K562 (cell line): Measurements from ENCODE around the gene ZMIZ1. TPM values are rescaled to one million over a fixed set of nuclear protein-coding genes. Genes with fewer than 3 reads are reported as not detected.
A peak's percentile ranks its signal among the peaks of the same experiment; 100 is the strongest.

Experiments
- ATAC-seq: fragments of 200-7000 bp; cut with Tn5 transposase; 3 replicates; pipeline ENCODE4 v1.9.1; 2020; ENCODE audit warnings: moderate library complexity
- BruUV-seq: library from RNA; stranded (reverse); fragments of 400-500 nt; replicated peaks from 2 replicates; lab custom pipeline; 2021; lab: Mats Ljungman, UMichigan
- CTCF ChIA-PET: fragments of 300-600 bp; formaldehyde crosslinking; extraction: SDS; loops from one replicate; lab custom pipeline; 2021; ENCODE audit warnings: low intra/inter-chr PET ratio; lab: Yijun Ruan, JAX
- POLR2A ChIA-PET: fragments of 300-600, 350-650 bp; sonication (Branson Sonifier 250); formaldehyde crosslinking; extraction: SDS; loops from one replicate; lab custom pipeline; 2021; ENCODE audit warnings: antibody characterized with exemption, inconsistent platforms; lab: Yijun Ruan, JAX
- DNase-seq, 4 experiments: peaks; one replicate each; pipeline versions ENCODE4 v3.0.0 to v3.0.0-alpha.2; 2011 to 2018; ENCODE audit warnings: low spot score in 3 of 4, mixed read lengths in 3 of 4; ENCODE audit errors: extremely low read depth in 1 of 4
- FAIRE-seq: peaks from 2 replicates; lab custom pipeline; 2011; peaks lifted over from hg19 to GRCh38; lab: Jason Lieb, UNC
- H2AFZ ChIP-seq: 2 replicates; pipeline ENCODE4 v1.6.0; 2011; ENCODE audit warnings: low read depth, low read length, control low read depth, inconsistent platforms
- H3K27ac ChIP-seq: fragments of 200-600 bp; 3 replicates; pipeline ENCODE4 v1.8.0; 2011; ENCODE audit warnings: low read depth, mild to moderate bottlenecking, control low read depth, inconsistent platforms, low read length, moderate library complexity, mixed read lengths; ENCODE audit errors: extremely low read depth
- H3K27me3 ChIP-seq, 2 experiments: fragments of 300-600 bp in 1 of 2; 2 replicates in 1 of 2; 3 replicates in 1 of 2; pipeline versions ENCODE4 v1.6.0 to v1.8.0; 2011; ENCODE audit warnings: inconsistent platforms in 2 of 2, low read length in 2 of 2, mild to moderate bottlenecking in 1 of 2, mixed read lengths in 1 of 2, moderate library complexity in 1 of 2; ENCODE audit not compliant: control insufficient read depth in 2 of 2, insufficient read depth in 2 of 2
- H3K36me3 ChIP-seq: fragments of 300-600 bp; 3 replicates; pipeline ENCODE4 v1.8.0; 2011; ENCODE audit warnings: mild to moderate bottlenecking, low read length, inconsistent platforms; ENCODE audit not compliant: control insufficient read depth, insufficient read depth
- H3K4me1 ChIP-seq, 2 experiments: fragments of 200-600 bp in 1 of 2; replicated peaks in 1 of 2; 2 replicates in 1 of 2; 3 replicates in 1 of 2; pipeline versions ENCODE4 v1.5.1 to v1.8.0; 2011; ENCODE audit warnings: inconsistent platforms in 2 of 2, low read length in 2 of 2, mild to moderate bottlenecking in 1 of 2, mixed read lengths in 1 of 2, moderate library complexity in 1 of 2; ENCODE audit not compliant: control insufficient read depth in 2 of 2, insufficient read depth in 2 of 2
- H3K4me2 ChIP-seq: 2 replicates; pipeline ENCODE4 v1.6.1; 2011; ENCODE audit warnings: low read length, control low read depth, inconsistent platforms, mixed read lengths; ENCODE audit not compliant: insufficient read depth
- H3K4me3 ChIP-seq: fragments of 200-600 bp; sonication (generic), shearing (Covaris generic); 2 replicates; pipeline ENCODE4 v1.5.1; 2016; ENCODE audit warnings: control low read depth, inconsistent platforms
- H3K79me2 ChIP-seq: fragments of 200-600 bp; 3 replicates; pipeline ENCODE4 v1.8.0; 2011; ENCODE audit warnings: low read length, inconsistent platforms; ENCODE audit not compliant: control insufficient read depth, insufficient read depth
- H3K9ac ChIP-seq, 2 experiments: 2 replicates each; pipeline versions ENCODE4 v1.6.0 to v1.6.1; 2011; ENCODE audit warnings: low read depth in 2 of 2, low read length in 2 of 2, control low read depth in 1 of 2, inconsistent platforms in 1 of 2, mild to moderate bottlenecking in 1 of 2, mixed read lengths in 1 of 2; ENCODE audit not compliant: insufficient read depth in 1 of 2
- H3K9me1 ChIP-seq: one replicate; pipeline ENCODE4 v1.6.0; 2011; ENCODE audit warnings: inconsistent platforms, mild to moderate bottlenecking, low read length, moderate library complexity; ENCODE audit not compliant: control insufficient read depth, insufficient read depth
- H3K9me3 ChIP-seq: replicated peaks from 2 replicates; pipeline ENCODE4 v1.5.1; 2011; ENCODE audit warnings: low read depth, low read length, inconsistent platforms; ENCODE audit not compliant: control insufficient read depth, insufficient read depth
- H4K20me1 ChIP-seq: replicated peaks from 2 replicates; pipeline ENCODE4 v1.6.1; 2011; ENCODE audit warnings: low read length, inconsistent platforms, mixed read lengths; ENCODE audit not compliant: control insufficient read depth, insufficient read depth
- ARID1B ChIP-seq: fragments of 450-650 bp; IDR thresholded peaks from 2 replicates; pipeline ENCODE4 v1.6.1; 2016; ENCODE audit warnings: antibody characterized with exemption, mild to moderate bottlenecking, inconsistent platforms
- ARNT ChIP-seq, 2 experiments: fragments of 450-650 bp; IDR thresholded peaks; 2 replicates each; pipeline ENCODE4 v1.6.1; 2016; ENCODE audit warnings: mild to moderate bottlenecking in 1 of 2
- ATF7 ChIP-seq: fragments of 450-650 bp; IDR thresholded peaks from 2 replicates; pipeline ENCODE4 v1.7.1; 2014; ENCODE audit warnings: mild to moderate bottlenecking, moderate library complexity
- CC2D1A ChIP-seq: fragments of 450-650 bp; IDR thresholded peaks from 2 replicates; pipeline ENCODE4 v1.6.1; 2017; ENCODE audit warnings: mild to moderate bottlenecking
- CTBP1 ChIP-seq: fragments of 450-650 bp; IDR thresholded peaks from 2 replicates; pipeline ENCODE4 v1.6.1; 2016; ENCODE audit warnings: borderline replicate concordance
- FOXP1 ChIP-seq: sonication (generic); formaldehyde crosslinking; IDR thresholded peaks from 2 replicates; pipeline ENCODE4 v1.8.0; 2022; ENCODE audit warnings: mild to moderate bottlenecking, missing genetic modification reagents
- KLF1 ChIP-seq: fragments of 450-650 bp; IDR thresholded peaks from 2 replicates; pipeline ENCODE4 v1.6.1; 2016; ENCODE audit warnings: missing genetic modification characterization, missing compliant biosample characterization
- MAFG ChIP-seq: fragments of 450-650 bp; conservative IDR thresholded peaks from 2 replicates; pipeline ENCODE4 v1.6.1; 2016; ENCODE audit warnings: missing genetic modification characterization, missing compliant biosample characterization
- SMARCE1 ChIP-seq: fragments of 450-650 bp; IDR thresholded peaks from 2 replicates; pipeline ENCODE4 v1.7.1; 2016; ENCODE audit warnings: mild to moderate bottlenecking
- SREBF2 ChIP-seq: sonication (generic); formaldehyde crosslinking; IDR thresholded peaks from 2 replicates; pipeline ENCODE4 v1.4.0; 2020; ENCODE audit warnings: mild to moderate bottlenecking, missing genetic modification reagents
- ZC3H8 ChIP-seq: fragments of 450-650 bp; IDR thresholded peaks from 2 replicates; pipeline ENCODE4 v1.6.1; 2017
- ZNF23 ChIP-seq: fragments of 250-450 bp; sonication (Bioruptor Pico); IDR thresholded peaks from 2 replicates; pipeline ENCODE4 v1.4.0; 2020; ENCODE audit warnings: mild to moderate bottlenecking
- ZNF263 ChIP-seq: sonication (generic); formaldehyde crosslinking; IDR thresholded peaks from 2 replicates; pipeline ENCODE4 v1.8.0; 2022; ENCODE audit warnings: mild to moderate bottlenecking, missing genetic modification reagents, borderline replicate concordance
- ZNF316 ChIP-seq: fragments of 450-650 bp; IDR thresholded peaks from 2 replicates; pipeline ENCODE4 v1.6.1; 2016
- WGBS: fragments of 100-300 bp; shearing (Covaris generic); methylation state at CpG from one replicate; pipeline ENCODE4 v1.1.6; 2016; ENCODE audit warnings: low coverage, mixed read lengths; ENCODE audit not compliant: insufficient coverage; ENCODE audit errors: missing lambda C conversion rate; 5-methylcytosine and 5-hydroxymethylcytosine counted together
- in situ Hi-C: fragments of 300-500 bp; cut with MboI; formaldehyde crosslinking; loops from 4 replicates; pipeline ENCODE4 v1.15.0; 2018; ENCODE audit warnings: inconsistent platforms, mixed read lengths
- intact Hi-C: fragments of 100-400 bp; cut with micrococcal nuclease; formaldehyde crosslinking; loops from 2 replicates; pipeline ENCODE4 v1.14.2; 2022
- polyA plus RNA-seq, 8 experiments: library from polyadenylated mRNA; depleted of rRNA in 4 of 8; stranded (reverse) in 5 of 8; unstranded in 3 of 8; fragments of >200 nt; fragmentation: Nextera tagmentation in 2 of 8; fragmentation: Illumina TruSeq in 1 of 8; extraction: Ambion mirVana in 2 of 8; extraction: Trizol in 1 of 8; gene quantifications; 2 replicates each; pipeline versions ENCODE4 v1.2.1 to v1.2.3, GENCODE V29; 2011 to 2014; ENCODE audit warnings: inconsistent platforms in 1 of 8, missing spikeins in 1 of 8
- total RNA-seq, 7 experiments: library from RNA; depleted of rRNA in 6 of 7; stranded (reverse); fragments of >200 nt in 6 of 7; fragmentation: Illumina TruSeq in 2 of 7; extraction: Trizol in 2 of 7; gene quantifications; 2 replicates each; pipeline versions ENCODE4 v1.2.1 to v1.2.3, GENCODE V29; 2011 to 2021; ENCODE audit warnings: low replicate concordance in 1 of 7
- TF ChIP-seq, protein P1 (sequence below), 2 experiments: IDR thresholded peaks; 2 replicates each; pipeline ENCODE4 v1.6.1; 2012; ENCODE audit warnings: improper control_type of control experiment in 2 of 2, low read depth in 2 of 2, low read length in 2 of 2, borderline replicate concordance in 1 of 2
- TF ChIP-seq, protein P2 (sequence below): fragments of 450-650 bp; IDR thresholded peaks from 2 replicates; pipeline ENCODE4 v1.6.1; 2017; ENCODE audit warnings: antibody characterized with exemption, mild to moderate bottlenecking

The ZMIZ1 gene
- total and polyA plus RNA-seq, 9 of the 15 experiments (the other 6 are each of a cell fraction or from before 2014, with no cell fraction given) = 1.0 to 37.3 (median 4.3) TPM

DNA sequence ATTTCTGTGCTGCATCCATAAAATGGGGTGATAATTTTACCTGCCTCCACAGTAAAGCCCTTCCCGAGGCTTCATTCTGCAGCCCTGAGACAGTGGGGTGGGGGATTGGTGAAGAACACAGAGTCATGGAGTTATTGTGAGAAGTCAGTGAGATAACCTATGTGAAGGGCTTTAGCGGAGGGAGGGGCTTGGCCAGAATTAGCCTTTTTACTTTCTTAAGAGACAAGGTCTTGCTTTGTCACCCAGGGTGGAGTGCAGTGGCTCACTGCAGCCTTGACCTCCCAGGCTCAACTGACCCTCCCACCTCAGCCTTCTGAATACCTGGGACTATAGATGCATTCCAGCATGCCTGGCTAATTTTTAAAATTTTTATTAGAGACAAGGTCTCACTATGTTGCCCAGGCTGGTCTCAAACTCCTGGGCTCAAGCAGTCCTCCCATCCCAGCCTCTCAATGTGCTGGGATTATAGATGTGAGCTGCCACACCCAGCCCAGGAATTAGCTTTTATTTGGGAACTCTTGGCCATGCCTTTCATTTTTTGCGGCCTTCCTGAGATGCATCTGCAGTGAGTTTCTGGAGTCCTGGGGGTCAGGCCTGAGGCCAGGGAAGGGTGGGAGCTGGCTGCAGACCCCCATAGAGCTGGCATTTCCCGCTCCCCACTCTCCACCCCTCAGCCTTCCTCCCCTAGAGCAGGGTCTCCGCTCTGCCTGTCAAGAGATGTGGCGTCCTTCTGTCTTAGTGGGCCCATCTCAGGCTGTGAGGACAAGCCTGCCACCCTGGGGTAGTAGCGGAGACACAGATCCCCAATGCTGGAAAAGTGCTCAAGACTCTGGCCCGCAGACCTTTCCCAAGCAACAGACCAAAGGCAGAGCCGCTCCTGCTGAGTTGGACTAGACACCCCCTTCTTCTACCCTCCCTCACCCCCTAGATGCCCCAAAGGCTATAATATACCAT lies 77.0 kb downstream of the ZMIZ1 start:
- intact Hi-C loops (loop anchor here (2.0 to 5.0 kb wide), 3 partner anchors 49 to 78 kb away; partner anchors contain the start of gene ZMIZ1), in situ Hi-C loops (no loop called here)
- ChIA-PET CTCF (no interaction called here), POLR2A (interaction anchor here (1.1 kb wide), 1 partner anchor 38 kb away, joined by 4 read pairs; no protein-coding TSS in a partner anchor)
- DNase-seq (peak; percentile 50 to 91 (median 68)), FAIRE-seq (peak; percentile 96), ATAC-seq (peak; percentile 33)
- peaks cover 35% of the 10 kb centered on the region; the same call in 1 of the 3 replicates for H3K36me3 ChIP-seq
- 69% methylated on average over 9 of the region's 9 CpGs for WGBS
- peak overlapping the region; percentile 55 for H3K27ac ChIP-seq
- no peaks in the 10 kb centered on the region for H4K20me1 ChIP-seq
- no peaks in the 10 kb centered on the region for H3K27me3 ChIP-seq
- peaks cover 7% of the 10 kb centered on the region for H3K9me1 ChIP-seq
- H3K9ac ChIP-seq = peak overlapping the region; percentile 21 to 71; a peak in 3 of 4 replicates
- BruUV-seq = no TSS peak
- H3K4me3 ChIP-seq = no peak overlapping the region
- H3K9me3 ChIP-seq = no peaks in the 10 kb centered on the region
- H3K4me1 ChIP-seq = peaks cover 68 to 82% of the 10 kb centered on the region in 2 experiments
- no peak overlapping the region for H2AFZ ChIP-seq
- peak overlapping the region; percentile 54 for H3K4me2 ChIP-seq
- peaks cover 14% of the 10 kb centered on the region; the same call in 2 of the 3 replicates for H3K79me2 ChIP-seq
- TF ChIP-seq ARNT (IDR thresholded peaks at IDR 0.05) = peak in 1 of 2 experiments; percentile 41; a peak in 1 of 4 replicates
- no peak for TF ChIP-seq ZC3H8
- TF ChIP-seq ZNF316 = peak; percentile 60
- peak; percentile 36 for TF ChIP-seq ARID1B
- no peak for TF ChIP-seq ZNF23 (CRISPR knock-in tag)
- no peak for TF ChIP-seq FOXP1 (CRISPR knock-in tag)
- TF ChIP-seq SREBF2 (CRISPR knock-in tag) = no peak
- TF ChIP-seq CTBP1 = 0 out of 2 replicates have a peak, but pooled peaks have one; percentile 9
- 0 out of 2 replicates have a peak, but pooled peaks have one; percentile 14 for TF ChIP-seq ATF7
- TF ChIP-seq CC2D1A = no peak
- TF ChIP-seq SMARCE1 = 0 out of 2 replicates have a peak, but pooled peaks have one; percentile 20
- peak; percentile 22; the same call in 1 of the 2 replicates for TF ChIP-seq MAFG (tag)
- peak; percentile 73 for TF ChIP-seq ZNF263 (CRISPR knock-in tag)
- peak; percentile 83; the same call in 1 of the 2 replicates for TF ChIP-seq KLF1 (tag)
- TF ChIP-seq, protein P1, sequence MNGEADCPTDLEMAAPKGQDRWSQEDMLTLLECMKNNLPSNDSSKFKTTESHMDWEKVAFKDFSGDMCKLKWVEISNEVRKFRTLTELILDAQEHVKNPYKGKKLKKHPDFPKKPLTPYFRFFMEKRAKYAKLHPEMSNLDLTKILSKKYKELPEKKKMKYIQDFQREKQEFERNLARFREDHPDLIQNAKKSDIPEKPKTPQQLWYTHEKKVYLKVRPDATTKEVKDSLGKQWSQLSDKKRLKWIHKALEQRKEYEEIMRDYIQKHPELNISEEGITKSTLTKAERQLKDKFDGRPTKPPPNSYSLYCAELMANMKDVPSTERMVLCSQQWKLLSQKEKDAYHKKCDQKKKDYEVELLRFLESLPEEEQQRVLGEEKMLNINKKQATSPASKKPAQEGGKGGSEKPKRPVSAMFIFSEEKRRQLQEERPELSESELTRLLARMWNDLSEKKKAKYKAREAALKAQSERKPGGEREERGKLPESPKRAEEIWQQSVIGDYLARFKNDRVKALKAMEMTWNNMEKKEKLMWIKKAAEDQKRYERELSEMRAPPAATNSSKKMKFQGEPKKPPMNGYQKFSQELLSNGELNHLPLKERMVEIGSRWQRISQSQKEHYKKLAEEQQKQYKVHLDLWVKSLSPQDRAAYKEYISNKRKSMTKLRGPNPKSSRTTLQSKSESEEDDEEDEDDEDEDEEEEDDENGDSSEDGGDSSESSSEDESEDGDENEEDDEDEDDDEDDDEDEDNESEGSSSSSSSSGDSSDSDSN (IDR thresholded peaks at IDR 0.05; ENCODE audit: borderline replicate concordance in 1 of 2, low read depth in 2 of 2, low read length in 2 of 2) = no peak
- TF ChIP-seq, protein P2, sequence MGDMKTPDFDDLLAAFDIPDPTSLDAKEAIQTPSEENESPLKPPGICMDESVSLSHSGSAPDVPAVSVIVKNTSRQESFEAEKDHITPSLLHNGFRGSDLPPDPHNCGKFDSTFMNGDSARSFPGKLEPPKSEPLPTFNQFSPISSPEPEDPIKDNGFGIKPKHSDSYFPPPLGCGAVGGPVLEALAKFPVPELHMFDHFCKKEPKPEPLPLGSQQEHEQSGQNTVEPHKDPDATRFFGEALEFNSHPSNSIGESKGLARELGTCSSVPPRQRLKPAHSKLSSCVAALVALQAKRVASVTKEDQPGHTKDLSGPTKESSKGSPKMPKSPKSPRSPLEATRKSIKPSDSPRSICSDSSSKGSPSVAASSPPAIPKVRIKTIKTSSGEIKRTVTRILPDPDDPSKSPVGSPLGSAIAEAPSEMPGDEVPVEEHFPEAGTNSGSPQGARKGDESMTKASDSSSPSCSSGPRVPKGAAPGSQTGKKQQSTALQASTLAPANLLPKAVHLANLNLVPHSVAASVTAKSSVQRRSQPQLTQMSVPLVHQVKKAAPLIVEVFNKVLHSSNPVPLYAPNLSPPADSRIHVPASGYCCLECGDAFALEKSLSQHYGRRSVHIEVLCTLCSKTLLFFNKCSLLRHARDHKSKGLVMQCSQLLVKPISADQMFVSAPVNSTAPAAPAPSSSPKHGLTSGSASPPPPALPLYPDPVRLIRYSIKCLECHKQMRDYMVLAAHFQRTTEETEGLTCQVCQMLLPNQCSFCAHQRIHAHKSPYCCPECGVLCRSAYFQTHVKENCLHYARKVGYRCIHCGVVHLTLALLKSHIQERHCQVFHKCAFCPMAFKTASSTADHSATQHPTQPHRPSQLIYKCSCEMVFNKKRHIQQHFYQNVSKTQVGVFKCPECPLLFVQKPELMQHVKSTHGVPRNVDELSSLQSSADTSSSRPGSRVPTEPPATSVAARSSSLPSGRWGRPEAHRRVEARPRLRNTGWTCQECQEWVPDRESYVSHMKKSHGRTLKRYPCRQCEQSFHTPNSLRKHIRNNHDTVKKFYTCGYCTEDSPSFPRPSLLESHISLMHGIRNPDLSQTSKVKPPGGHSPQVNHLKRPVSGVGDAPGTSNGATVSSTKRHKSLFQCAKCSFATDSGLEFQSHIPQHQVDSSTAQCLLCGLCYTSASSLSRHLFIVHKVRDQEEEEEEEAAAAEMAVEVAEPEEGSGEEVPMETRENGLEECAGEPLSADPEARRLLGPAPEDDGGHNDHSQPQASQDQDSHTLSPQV = peak; percentile 42
